Astrocyte (in vitro differentiated cells and primary cell): ENCODE measurements around the gene ACAP3. TPM values are rescaled to one million over a fixed set of nuclear protein-coding genes. Genes with fewer than 3 reads are reported as not detected.

ENCODE experiments used
- DNase-seq: peaks from one replicate; pipeline ENCODE4 v3.0.0-alpha.2; 2010; ENCODE audit warnings: low read depth
- FAIRE-seq: peaks from 2 replicates; lab custom pipeline; 2011; peaks lifted over from hg19 to GRCh38; lab: Jason Lieb, UNC
- H2AFZ ChIP-seq: 2 replicates; pipeline ENCODE4 v1.6.0; 2012; ENCODE audit warnings: low read depth, low read length, inconsistent platforms
- H3K27ac ChIP-seq: 2 replicates; pipeline ENCODE4 v1.5.1; 2011; ENCODE audit warnings: low read depth, low read length, inconsistent platforms
- H3K27me3 ChIP-seq: 2 replicates; pipeline ENCODE4 v1.6.0; 2011; ENCODE audit warnings: low read length, inconsistent platforms; ENCODE audit not compliant: insufficient read depth
- H3K36me3 ChIP-seq: 2 replicates; pipeline ENCODE4 v1.5.1; 2011; ENCODE audit warnings: low read length, inconsistent platforms; ENCODE audit not compliant: insufficient read depth
- H3K4me1 ChIP-seq: 2 replicates; pipeline ENCODE4 v1.5.1; 2011; ENCODE audit warnings: low read length, inconsistent platforms; ENCODE audit not compliant: insufficient read depth
- H3K4me2 ChIP-seq: 2 replicates; pipeline ENCODE4 v1.6.0; 2012; ENCODE audit warnings: low read length, inconsistent platforms
- H3K4me3 ChIP-seq: 2 replicates; pipeline ENCODE4 v1.5.1; 2011; ENCODE audit warnings: low read depth, mild to moderate bottlenecking, low read length, inconsistent platforms; ENCODE audit not compliant: insufficient read depth
- H3K79me2 ChIP-seq: 2 replicates; pipeline ENCODE4 v1.6.0; 2012; ENCODE audit warnings: mild to moderate bottlenecking, low read length, inconsistent platforms; ENCODE audit not compliant: insufficient read depth
- H3K9ac ChIP-seq: 2 replicates; pipeline ENCODE4 v1.6.0; 2012; ENCODE audit warnings: mild to moderate bottlenecking, low read length, inconsistent platforms
- H3K9me3 ChIP-seq: 2 replicates; pipeline ENCODE4 v1.5.1; 2012; ENCODE audit warnings: low read depth, mild to moderate bottlenecking, low read length, inconsistent platforms; ENCODE audit not compliant: insufficient read depth
- H4K20me1 ChIP-seq: 2 replicates; pipeline ENCODE4 v1.6.0; 2012; ENCODE audit warnings: low read length, inconsistent platforms; ENCODE audit not compliant: insufficient read depth
- H3K27ac Mint-ChIP-seq: one replicate; pipeline ENCODE4 v1.8.0; 2021; ENCODE audit warnings: mild to moderate bottlenecking, mixed read lengths; ENCODE audit not compliant: unreplicated experiment
- H3K27me3 Mint-ChIP-seq: one replicate; pipeline ENCODE4 v1.8.0; 2021; ENCODE audit warnings: low read depth, mixed read lengths; ENCODE audit not compliant: unreplicated experiment
- H3K36me3 Mint-ChIP-seq: one replicate; pipeline ENCODE4 v1.8.0; 2021; ENCODE audit warnings: low read depth, mixed read lengths; ENCODE audit not compliant: unreplicated experiment
- H3K4me1 Mint-ChIP-seq: one replicate; pipeline ENCODE4 v1.8.0; 2021; ENCODE audit warnings: low read depth, mixed read lengths; ENCODE audit not compliant: unreplicated experiment
- H3K4me3 Mint-ChIP-seq: one replicate; pipeline ENCODE4 v1.8.0; 2021; ENCODE audit warnings: mild to moderate bottlenecking, moderate library complexity, mixed read lengths; ENCODE audit not compliant: unreplicated experiment
- H3K9me3 Mint-ChIP-seq: one replicate; pipeline ENCODE4 v1.8.0; 2021; ENCODE audit warnings: mild to moderate bottlenecking, mixed read lengths; ENCODE audit not compliant: unreplicated experiment
- EZH2 ChIP-seq: IDR thresholded peaks from 2 replicates; pipeline ENCODE4 v1.6.1; 2012; ENCODE audit warnings: mild to moderate bottlenecking, low read length, inconsistent platforms; ENCODE audit not compliant: insufficient read depth
- total RNA-seq: library from RNA; stranded (reverse); gene quantifications from 2 replicates; pipeline ENCODE4 v1.2.1, GENCODE V29; 2021
- TF ChIP-seq, protein P1 (sequence below): IDR thresholded peaks from 2 replicates; pipeline ENCODE4 v1.5.1; 2011; ENCODE audit warnings: low read depth, mild to moderate bottlenecking, inconsistent platforms, low read length, moderate library complexity; ENCODE audit not compliant: insufficient read depth

The ACAP3 gene
- total RNA-seq, 1 donor from 2014 or later, result 64.0 TPM

DNA sequence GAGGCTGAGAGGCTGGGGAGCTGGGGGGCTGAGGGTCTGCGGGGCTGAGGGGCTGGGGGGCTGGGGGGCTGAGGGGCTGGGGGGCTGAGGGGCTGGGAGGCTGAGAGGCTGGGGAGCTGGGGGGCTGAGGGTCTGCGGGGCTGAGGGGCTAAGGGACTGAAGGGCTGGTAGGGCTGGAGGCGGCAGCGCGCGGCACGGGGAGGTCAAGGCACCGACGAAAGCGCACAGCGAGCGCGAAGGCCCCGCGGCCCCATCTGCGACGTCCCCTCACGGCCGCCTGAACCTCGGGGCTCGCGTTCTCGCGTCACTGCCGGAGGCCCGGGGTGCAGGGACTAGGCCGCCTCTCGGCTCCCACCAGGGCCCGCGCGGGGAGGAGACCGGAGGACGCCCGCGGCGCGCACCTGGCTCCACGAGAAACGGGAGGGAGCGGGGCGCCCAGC is 16.4 kb upstream of the ACAP3 start:
- TF ChIP-seq, protein P1, sequence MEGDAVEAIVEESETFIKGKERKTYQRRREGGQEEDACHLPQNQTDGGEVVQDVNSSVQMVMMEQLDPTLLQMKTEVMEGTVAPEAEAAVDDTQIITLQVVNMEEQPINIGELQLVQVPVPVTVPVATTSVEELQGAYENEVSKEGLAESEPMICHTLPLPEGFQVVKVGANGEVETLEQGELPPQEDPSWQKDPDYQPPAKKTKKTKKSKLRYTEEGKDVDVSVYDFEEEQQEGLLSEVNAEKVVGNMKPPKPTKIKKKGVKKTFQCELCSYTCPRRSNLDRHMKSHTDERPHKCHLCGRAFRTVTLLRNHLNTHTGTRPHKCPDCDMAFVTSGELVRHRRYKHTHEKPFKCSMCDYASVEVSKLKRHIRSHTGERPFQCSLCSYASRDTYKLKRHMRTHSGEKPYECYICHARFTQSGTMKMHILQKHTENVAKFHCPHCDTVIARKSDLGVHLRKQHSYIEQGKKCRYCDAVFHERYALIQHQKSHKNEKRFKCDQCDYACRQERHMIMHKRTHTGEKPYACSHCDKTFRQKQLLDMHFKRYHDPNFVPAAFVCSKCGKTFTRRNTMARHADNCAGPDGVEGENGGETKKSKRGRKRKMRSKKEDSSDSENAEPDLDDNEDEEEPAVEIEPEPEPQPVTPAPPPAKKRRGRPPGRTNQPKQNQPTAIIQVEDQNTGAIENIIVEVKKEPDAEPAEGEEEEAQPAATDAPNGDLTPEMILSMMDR, result no peak
- no peak for TF ChIP-seq EZH2
- Histone ChIP-seq H3K9ac (peak overlapping the region; percentile 94), H3K9me3 (no peaks in the 10 kb centered on the region), H3K79me2 (peaks cover 74% of the 10 kb centered on the region), H3K4me3 (peak overlapping the region; percentile 82), H3K4me2 (peak overlapping the region; percentile 83), H3K36me3 (no peaks in the 10 kb centered on the region), H3K27ac (peak overlapping the region; percentile 77), H4K20me1 (peaks cover 67% of the 10 kb centered on the region), H3K4me1 (peaks cover 28% of the 10 kb centered on the region), H3K27me3 (no peaks in the 10 kb centered on the region), H2AFZ (peak overlapping the region; percentile 63)
- Mint-ChIP-seq H3K4me3 (peak overlapping the region; percentile 70), H3K27me3 (no peaks in the 10 kb centered on the region), H3K36me3 (peaks cover 4% of the 10 kb centered on the region), H3K27ac (no peak overlapping the region), H3K9me3 (no peaks in the 10 kb centered on the region), H3K4me1 (peaks cover 18% of the 10 kb centered on the region)
- DNase-seq (no peak), FAIRE-seq (no peak)

DNA sequence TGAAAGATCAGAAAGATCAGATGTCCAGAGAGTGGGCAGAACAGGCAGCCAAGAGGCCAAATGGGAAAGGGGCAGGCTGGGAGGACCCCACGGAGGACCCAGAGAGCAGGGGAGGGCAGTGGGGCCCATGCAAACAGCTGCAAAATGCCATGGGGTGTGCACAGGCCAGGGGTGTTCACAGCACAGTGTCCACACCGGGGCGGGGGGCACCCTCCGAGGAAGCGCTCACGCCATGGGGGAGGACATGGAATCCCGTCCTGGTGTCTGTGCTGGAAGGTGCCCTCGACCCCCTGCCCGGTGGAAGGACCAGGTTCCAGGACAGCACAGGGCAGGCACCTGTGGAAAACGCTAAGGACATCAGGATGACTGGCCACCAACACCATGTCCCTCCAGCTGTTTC is 15.2 kb upstream of the ACAP3 start:
- FAIRE-seq (no peak), DNase-seq (no peak)
- Histone ChIP-seq H2AFZ (no peak overlapping the region), H3K79me2 (peaks cover 79% of the 10 kb centered on the region), H3K27me3 (no peaks in the 10 kb centered on the region), H3K4me3 (no peak overlapping the region), H3K36me3 (no peaks in the 10 kb centered on the region), H3K4me2 (peak overlapping the region; percentile 73), H3K4me1 (peaks cover 35% of the 10 kb centered on the region), H3K27ac (no peak overlapping the region), H3K9ac (peak overlapping the region; percentile 41), H4K20me1 (peaks cover 70% of the 10 kb centered on the region), H3K9me3 (no peaks in the 10 kb centered on the region)
- peaks cover 26% of the 10 kb centered on the region for H3K4me1 Mint-ChIP-seq
- peaks cover 5% of the 10 kb centered on the region for H3K36me3 Mint-ChIP-seq
- H3K4me3 Mint-ChIP-seq, result peak overlapping the region; percentile 90
- no peaks in the 10 kb centered on the region for H3K9me3 Mint-ChIP-seq
- no peak overlapping the region for H3K27ac Mint-ChIP-seq
- H3K27me3 Mint-ChIP-seq, result no peaks in the 10 kb centered on the region
- TF ChIP-seq, protein P1, result no peak

DNA sequence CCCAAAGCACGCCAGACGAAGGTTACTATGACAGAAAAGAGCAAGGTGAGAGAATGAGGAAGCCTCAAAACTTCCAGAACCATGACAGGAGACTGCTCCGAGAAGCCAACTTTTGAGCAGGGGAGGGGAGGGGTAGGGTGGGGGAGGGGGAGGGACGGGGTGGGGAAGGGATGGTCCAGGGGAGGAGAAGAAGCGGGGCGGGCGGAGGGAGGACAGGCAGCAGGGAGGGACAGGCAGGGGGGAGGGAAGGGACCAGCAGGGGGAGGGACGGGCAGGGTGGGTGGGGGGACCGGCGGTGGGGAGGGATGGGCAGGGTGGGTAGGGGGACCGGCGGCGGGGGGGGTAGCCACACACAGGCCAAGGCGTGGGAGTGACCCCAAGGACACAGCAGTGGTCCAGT is 14.7 kb upstream of the ACAP3 start:
- Histone ChIP-seq H3K4me3 (no peak overlapping the region), H2AFZ (no peak overlapping the region), H3K27me3 (no peaks in the 10 kb centered on the region), H4K20me1 (peaks cover 74% of the 10 kb centered on the region), H3K79me2 (peaks cover 83% of the 10 kb centered on the region), H3K27ac (no peak overlapping the region), H3K9me3 (no peaks in the 10 kb centered on the region), H3K4me2 (no peak overlapping the region), H3K4me1 (peaks cover 38% of the 10 kb centered on the region), H3K36me3 (no peaks in the 10 kb centered on the region), H3K9ac (no peak overlapping the region)
- no peak overlapping the region for H3K27ac Mint-ChIP-seq
- H3K4me1 Mint-ChIP-seq, result peaks cover 26% of the 10 kb centered on the region
- H3K4me3 Mint-ChIP-seq, result peak overlapping the region; percentile 76
- no peak for FAIRE-seq
- H3K36me3 Mint-ChIP-seq, result peaks cover 7% of the 10 kb centered on the region
- TF ChIP-seq, protein P1, result no peak
- no peak for TF ChIP-seq EZH2
- no peak for DNase-seq
- H3K9me3 Mint-ChIP-seq, result no peaks in the 10 kb centered on the region
- no peaks in the 10 kb centered on the region for H3K27me3 Mint-ChIP-seq
